Erythroblast (primary cell): ENCODE data around the gene GCK.

Experiments
- DNase-seq, 2 experiments: peaks; one replicate each; lab custom pipeline; 2025; lab: John Stamatoyannopoulos, UW
- GATA1 ChIP-seq: IDR thresholded peaks from 2 replicates; pipeline ENCODE4 v1.6.1; 2011; ENCODE audit warnings: low read depth, mild to moderate bottlenecking, control low read depth, low read length, moderate library complexity
- POLR2A ChIP-seq: IDR thresholded peaks from 2 replicates; pipeline ENCODE4 v1.6.1; 2011; ENCODE audit warnings: mild to moderate bottlenecking, low read length

The GCK gene

DNA sequence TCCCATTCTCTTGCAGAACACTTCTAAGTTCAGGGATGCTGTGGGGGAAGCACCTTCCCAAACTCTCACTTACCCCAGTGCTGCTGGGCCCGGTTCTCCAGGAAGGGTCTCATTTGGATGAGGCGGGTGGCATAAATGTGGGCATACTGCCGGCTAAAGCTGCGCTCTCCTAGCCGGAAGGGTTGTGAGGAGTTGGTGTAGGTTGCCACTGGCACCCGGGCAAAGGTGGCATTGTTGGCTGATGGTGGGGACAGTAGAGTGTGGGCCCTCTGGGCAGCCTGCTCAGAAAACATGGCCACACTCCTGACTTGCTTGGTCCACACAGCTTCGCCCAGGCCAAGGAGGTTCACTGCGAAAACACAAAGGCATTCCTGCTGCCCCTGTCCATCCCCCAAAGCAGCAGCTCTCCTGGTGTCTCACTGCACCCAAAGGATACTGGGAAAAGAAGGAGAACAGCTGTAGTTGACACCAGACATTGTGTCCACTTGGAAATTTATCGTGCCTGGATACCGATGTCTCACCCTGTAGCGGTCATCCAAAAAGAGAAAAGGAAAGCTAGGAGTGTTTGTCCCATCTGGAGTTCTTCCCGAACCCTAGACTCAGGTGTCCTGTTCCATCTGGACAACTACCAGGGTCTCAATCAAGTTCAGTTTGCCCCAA, 67.3 kb downstream of the GCK start:
- no peak for DNase-seq
- TF ChIP-seq GATA1: no peak

DNA sequence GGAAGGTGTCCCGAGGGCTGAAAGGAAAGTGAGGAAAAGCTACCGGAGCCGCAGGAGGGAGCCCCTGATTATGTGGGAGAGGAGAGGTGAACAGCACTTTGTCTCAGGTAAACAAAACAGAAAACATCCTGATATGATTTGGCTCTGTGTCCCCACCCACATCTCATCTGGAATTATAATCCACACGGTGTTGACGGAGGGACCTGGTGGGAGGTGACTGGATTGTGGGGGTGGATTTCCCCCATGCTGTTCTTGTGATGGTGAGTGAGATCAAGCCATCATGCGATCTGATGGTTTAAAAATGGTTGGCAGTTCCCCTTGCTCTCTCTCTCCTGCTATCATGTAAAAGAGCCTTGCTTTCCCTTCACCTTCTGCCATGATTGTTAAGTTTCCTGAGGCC, 68.8 kb downstream of the GCK start:
- DNase-seq: no peak
- no peak for TF ChIP-seq GATA1
- no peak for TF ChIP-seq POLR2A

DNA sequence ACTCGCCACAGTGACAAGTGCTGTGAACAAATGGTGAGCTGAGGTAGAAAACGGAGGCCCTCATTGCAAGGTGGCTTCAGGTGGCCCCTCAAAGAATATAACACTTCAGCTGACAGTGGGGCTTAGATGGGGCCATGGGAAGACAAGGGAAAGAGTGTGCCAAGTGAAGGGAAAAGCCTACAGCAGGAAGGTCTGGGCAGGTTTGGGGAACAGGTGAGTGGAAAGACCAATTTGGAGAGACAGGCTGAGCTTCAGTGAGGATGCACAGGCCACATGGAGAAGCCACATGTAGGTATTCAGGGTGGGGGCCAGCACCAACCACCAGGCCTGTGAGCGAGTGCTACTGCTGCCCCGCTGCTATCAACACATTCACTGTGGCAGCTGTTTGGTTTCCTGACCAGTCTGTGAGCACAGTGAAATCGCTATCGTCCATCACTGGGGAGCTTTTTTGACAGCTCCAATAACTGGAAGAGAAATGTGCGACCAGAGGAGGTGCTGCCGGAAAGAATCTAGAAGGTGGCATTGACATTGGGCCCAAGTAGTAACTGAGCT, 69.3 kb downstream of the GCK start:
- no peak for DNase-seq
- TF ChIP-seq POLR2A (no peak), GATA1 (no peak)

DNA sequence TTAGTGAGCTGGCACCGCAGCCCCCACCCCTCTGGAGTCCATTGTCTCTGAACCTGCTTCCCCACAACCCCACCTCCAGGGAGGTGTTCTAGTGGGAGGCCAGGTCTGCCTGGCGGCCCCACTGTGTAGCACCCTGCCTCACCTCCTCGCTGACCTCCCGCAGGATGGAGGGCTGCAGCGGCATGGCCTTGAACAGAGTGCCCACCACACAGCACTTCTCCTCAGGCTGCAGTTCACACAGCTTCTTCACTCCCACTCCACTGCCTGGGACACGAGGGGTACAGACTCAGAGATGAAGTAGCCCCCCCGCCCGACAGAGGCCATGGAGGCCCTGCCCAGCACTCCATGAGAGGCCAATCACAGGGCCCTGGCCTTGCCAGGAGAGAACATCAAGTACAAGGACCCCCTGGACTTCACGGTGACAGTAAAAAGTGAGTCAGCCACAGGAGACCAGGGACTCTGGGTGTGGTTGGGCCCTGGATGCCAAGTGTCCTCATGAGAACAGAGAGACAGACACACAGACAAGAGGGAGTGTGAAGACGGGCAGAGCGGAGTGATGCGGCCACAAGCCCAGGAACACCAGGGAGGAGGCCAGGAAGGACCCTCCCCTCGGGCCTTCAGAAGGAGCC, 71.3 kb downstream of the GCK start:
- DNase-seq: no peak

DNA sequence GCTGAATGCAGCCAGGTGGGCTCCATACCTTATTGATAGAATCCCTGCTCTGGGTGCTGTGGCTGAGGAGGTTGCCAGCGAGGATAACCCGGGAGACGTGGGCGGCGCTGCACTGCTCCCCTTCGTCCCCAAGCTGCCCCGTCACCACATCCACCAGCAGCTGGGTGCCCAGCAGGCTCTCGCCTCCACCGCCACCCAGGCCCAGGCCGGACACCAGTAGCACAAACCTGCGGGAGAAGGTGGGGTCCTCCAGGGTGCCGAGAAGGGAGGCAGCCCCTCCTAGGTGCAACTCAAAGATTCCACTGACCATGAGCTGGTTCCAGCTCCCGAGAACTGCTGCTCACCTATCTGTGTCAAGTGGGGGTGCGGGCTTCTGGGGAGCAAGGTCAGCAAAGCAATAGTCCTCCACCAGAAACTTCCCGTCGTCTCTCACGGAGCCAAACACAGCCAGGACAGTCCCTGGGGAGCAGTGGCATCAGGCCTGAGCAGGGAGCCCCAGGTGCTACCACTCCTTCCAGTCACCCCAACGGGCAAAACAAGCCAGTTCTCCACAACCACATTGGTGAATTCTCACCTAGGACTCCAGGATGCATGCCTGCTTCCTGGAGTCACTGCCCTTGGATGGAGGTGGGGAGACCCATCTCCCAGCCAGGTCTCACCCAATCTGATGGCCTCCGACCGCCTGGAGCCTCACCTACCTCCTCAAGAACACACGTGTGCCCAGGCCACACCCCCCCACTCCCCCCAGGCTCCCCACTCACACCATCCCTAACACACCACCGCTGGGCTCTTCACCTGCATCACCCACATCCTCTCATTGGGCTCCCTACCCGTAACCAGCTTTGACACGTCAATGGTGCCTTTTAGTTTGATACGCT, 72.2 kb downstream of the GCK start:
- DNase-seq: no peak
- no peak for TF ChIP-seq GATA1
- TF ChIP-seq POLR2A: no peak

More for the DNA sequence above, 71.3 kb downstream of the GCK start:
- TF ChIP-seq GATA1: no peak
- no peak for TF ChIP-seq POLR2A

DNA sequence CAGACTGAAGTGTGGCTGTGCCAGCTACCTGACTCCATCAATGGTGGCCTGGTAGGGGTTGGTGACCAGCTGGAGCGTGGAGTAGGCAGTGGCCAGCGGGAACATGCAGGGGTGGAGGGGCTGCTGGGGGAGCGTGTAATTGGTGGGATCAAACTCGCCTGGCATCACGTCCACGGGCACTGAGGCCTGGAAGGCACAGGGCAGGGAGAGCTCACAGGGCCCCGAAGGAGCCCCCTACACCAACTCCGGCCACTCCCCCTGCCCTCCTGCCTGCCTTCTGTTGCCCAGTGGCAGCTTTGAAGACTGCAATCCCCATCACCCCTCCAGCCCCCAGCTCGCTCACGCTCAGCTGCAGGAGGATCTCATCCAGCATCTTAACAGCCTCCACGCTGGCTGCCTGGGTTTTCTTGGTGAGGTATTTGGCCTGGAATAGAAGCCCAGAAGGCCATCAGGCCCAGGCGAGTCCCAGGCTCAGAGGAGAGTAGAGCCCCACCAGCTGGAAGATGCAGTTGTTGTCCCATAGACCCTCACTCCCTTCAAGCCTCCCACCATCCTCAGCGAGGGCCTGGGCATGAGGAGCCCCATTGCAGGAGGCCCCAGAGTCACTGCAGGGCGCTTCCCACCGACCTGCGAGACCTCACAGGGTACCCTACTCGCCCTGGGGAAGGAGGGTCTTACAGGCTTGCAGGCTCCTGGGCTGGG, 73.0 kb downstream of the GCK start:
- no peak for DNase-seq
- TF ChIP-seq GATA1: no peak
- TF ChIP-seq POLR2A: no peak

DNA sequence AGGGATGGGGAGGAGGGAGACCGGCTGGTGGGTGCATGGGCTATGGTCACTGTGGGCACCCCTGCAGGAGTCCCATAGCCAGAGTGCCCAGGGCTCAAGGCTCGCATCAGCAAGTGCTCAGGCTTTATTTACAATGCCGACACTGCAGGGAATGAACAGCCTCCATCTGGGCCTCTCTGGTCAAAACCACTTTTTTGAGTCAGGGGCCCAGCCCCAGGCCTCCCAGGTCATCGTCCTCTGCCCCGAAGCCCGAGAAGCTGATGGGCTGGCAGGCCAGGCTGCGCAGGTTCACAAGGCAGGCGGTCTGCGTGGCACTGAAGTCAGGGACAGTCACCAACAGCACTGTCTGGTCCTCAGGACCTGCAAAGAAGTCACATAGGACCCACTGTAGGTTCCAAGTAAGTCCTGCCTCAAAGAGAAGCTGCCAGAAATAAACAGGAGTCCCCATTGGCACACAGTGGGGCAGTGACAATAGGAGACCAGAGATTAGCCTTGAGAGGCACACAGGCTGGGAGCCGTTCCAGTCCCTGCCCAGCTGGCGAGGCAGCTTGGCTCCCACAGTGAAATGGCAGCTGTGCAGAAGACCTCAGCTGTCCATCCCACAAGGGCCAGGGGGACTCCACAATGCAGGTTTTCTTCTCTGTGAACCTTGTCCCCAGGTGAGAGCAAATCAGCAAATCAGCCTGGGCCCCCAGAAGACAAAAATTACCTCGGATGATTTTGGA, 74.5 kb downstream of the GCK start:
- no peak for DNase-seq
- TF ChIP-seq GATA1 (no peak), POLR2A (no peak)

DNA sequence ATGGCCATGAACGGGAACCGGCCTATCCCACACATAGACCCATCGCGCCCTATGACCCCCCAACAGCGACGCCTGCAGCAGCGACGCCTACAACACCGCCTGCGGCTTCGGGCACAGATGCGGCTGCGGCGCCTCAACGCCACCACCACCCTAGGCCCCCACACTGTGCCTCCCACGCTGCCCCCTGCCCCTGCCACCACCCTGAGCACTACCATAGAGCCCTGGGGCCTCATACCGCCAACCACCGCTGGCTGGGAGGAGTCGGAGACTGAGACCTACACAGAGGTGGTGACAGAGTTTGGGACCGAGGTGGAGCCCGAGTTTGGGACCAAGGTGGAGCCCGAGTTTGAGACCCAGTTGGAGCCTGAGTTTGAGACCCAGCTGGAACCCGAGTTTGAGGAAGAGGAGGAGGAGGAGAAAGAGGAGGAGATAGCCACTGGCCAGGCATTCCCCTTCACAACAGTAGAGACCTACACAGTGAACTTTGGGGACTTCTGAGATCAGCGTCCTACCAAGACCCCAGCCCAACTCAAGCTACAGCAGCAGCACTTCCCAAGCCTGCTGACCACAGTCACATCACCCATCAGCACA, 75.4 kb downstream of the GCK start:
- TF ChIP-seq GATA1 (no peak), POLR2A (no peak)
- DNase-seq: no peak

DNA sequence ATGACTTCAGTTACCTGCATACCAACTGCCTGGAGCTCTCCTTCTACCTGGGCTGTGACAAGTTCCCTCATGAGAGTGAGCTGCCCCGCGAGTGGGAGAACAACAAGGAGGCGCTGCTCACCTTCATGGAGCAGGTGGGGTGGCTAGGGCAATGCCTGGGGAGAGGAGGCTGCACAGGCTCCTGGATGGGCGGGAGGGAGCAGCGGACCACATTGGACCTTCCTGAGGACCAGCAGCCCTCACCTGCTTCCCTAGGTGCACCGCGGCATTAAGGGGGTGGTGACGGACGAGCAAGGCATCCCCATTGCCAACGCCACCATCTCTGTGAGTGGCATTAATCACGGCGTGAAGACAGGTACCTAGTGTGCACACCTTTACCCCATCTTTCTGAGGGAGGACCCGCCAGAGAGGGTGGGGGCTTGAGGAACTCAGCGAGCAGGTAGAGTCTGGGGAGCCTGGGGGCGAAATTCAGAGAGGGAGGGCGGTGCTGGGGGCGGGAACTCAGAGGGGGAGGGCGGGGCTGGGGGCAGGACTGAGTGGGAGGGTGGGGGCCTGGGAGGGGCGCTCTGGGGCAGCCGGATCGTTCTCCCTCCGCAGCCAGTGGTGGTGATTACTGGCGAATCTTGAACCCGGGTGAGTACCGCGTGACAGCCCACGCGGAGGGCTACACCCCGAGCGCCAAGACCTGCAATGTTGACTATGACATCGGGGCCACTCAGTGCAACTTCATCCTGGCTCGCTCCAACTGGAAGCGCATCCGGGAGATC, 76.1 kb downstream of the GCK start:
- TF ChIP-seq POLR2A: no peak
- no peak for TF ChIP-seq GATA1
- DNase-seq: no peak

DNA sequence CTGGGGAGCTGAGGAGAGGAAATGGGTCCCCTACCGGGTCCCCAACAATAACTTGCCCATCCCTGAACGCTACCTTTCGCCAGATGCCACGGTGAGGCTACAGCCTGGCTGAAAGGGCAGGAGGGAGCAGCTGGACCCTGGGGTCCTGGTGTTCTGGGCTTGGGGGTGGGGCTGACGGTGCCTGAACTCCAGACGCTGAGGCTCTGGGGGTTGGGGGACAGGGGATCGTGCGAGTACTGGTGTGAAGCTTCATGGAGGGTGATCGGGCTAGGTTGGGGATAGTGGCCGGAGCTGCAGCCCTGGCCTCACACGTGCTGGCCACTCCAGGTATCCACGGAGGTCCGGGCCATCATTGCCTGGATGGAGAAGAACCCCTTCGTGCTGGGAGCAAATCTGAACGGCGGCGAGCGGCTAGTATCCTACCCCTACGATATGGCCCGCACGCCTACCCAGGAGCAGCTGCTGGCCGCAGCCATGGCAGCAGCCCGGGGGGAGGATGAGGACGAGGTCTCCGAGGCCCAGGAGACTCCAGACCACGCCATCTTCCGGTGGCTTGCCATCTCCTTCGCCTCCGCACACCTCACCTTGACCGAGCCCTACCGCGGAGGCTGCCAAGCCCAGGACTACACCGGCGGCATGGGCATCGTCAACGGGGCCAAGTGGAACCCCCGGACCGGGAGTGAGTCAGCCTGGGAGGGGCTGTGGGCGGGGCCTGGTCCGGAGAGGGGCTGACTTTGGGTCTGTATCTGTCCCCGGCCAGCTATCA, 76.8 kb downstream of the GCK start:
- no peak for DNase-seq
- TF ChIP-seq GATA1 (no peak), POLR2A (peak; percentile 21)

DNA sequence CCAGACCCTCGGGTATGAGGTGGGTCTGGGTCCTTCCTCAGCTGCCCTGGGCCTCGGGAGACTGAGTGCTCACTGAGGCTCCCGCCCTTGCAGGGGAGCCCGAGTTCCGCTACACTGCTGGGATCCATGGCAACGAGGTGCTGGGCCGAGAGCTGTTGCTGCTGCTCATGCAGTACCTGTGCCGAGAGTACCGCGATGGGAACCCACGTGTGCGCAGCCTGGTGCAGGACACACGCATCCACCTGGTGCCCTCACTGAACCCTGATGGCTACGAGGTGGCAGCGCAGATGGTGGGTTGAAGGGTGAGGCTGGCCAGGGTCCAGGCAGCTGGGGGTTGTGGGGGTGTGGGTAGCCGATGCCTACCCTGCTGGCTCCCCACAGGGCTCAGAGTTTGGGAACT, 77.5 kb downstream of the GCK start:
- no peak for TF ChIP-seq POLR2A
- TF ChIP-seq GATA1: no peak
- no peak for DNase-seq
